Activated CD8-positive, alpha-beta T cell treated with anti-CD3 and anti-CD28 coated beads, Interleukin-2, amount 10 ng/mL, durations not matched to agents 7 days and 5 days (primary cell): ENCODE results near the gene SLC38A10. TPM values are rescaled to one million over a fixed set of nuclear protein-coding genes. Genes with fewer than 3 reads are reported as not detected.

ENCODE experiments used
- ATAC-seq: fragments of 150-1000 bp; cut with Tn5 transposase; one replicate; pipeline ENCODE4 v1.10.0; 2021; ENCODE audit warnings: moderate library complexity
- CTCF ChIA-PET: fragments of 350-600 bp; sonication (Branson Sonifier 250); formaldehyde crosslinking; loops from one replicate; lab custom pipeline; 2021; ENCODE audit warnings: antibody characterized with exemption; lab: Charles Lee
- POLR2A ChIA-PET: fragments of 350-600 bp; sonication (Branson Sonifier 250); formaldehyde crosslinking; loops from one replicate; lab custom pipeline; 2021; ENCODE audit warnings: antibody characterized with exemption; lab: Charles Lee
- DNase-seq: peaks from one replicate; pipeline ENCODE4 v3.0.0-alpha.2; 2020
- H3K27ac Mint-ChIP-seq: one replicate; pipeline ENCODE4 v1.8.0; 2021; ENCODE audit warnings: mild to moderate bottlenecking, mixed read lengths
- H3K27me3 Mint-ChIP-seq: one replicate; pipeline ENCODE4 v1.8.0; 2021; ENCODE audit warnings: low read depth, mixed read lengths
- H3K36me3 Mint-ChIP-seq: one replicate; pipeline ENCODE4 v1.8.0; 2021; ENCODE audit warnings: low read depth, mixed read lengths
- H3K4me1 Mint-ChIP-seq: one replicate; pipeline ENCODE4 v1.8.0; 2021; ENCODE audit warnings: low read depth, mixed read lengths
- H3K4me3 Mint-ChIP-seq: one replicate; pipeline ENCODE4 v1.8.0; 2021; ENCODE audit warnings: mild to moderate bottlenecking, mixed read lengths
- H3K9me3 Mint-ChIP-seq: one replicate; pipeline ENCODE4 v1.8.0; 2022; ENCODE audit warnings: mixed read lengths; ENCODE audit not compliant: insufficient read depth
- total RNA-seq, 2 experiments: library from RNA; stranded (reverse); gene quantifications; one replicate each; pipeline ENCODE4 v1.2.3, GENCODE V29; 2021

SLC38A10 gene
- total RNA-seq, 2 experiments from 2014 or later = 78.5 to 83.5 TPM

GRCh38 chr17:81277946-81278693 is 17.0 kb downstream of the SLC38A10 start:
- DNase-seq (no peak), ATAC-seq (no peak)
- no peaks in the 10 kb centered on the region for H3K4me1 Mint-ChIP-seq
- no peak overlapping the region for H3K4me3 Mint-ChIP-seq
- H3K27ac Mint-ChIP-seq = no peak overlapping the region
- no peaks in the 10 kb centered on the region for H3K9me3 Mint-ChIP-seq
- no peaks in the 10 kb centered on the region for H3K27me3 Mint-ChIP-seq
- H3K36me3 Mint-ChIP-seq = peaks cover 41% of the 10 kb centered on the region
- POLR2A ChIA-PET = interaction anchor here (1.2 kb wide), 1 partner anchor 18 kb away, joined by 3 read pairs; no protein-coding TSS in a partner anchor
- CTCF ChIA-PET = no interaction called here

- CTCF ChIA-PET = no interaction called here
- Mint-ChIP-seq H3K36me3 (peaks cover 46% of the 10 kb centered on the region), H3K27me3 (no peaks in the 10 kb centered on the region), H3K4me1 (peaks cover 5% of the 10 kb centered on the region), H3K27ac (no peak overlapping the region), H3K4me3 (no peak overlapping the region), H3K9me3 (no peaks in the 10 kb centered on the region)
- POLR2A ChIA-PET = interaction anchor here (0.6 kb wide), 1 partner anchor 784 kb away, joined by 3 read pairs; no protein-coding TSS in a partner anchor
- ATAC-seq = no peak
- no peak for DNase-seq
Observed at GRCh38 chr17:81277421-81277820, 17.7 kb downstream of the SLC38A10 start.

DNA sequence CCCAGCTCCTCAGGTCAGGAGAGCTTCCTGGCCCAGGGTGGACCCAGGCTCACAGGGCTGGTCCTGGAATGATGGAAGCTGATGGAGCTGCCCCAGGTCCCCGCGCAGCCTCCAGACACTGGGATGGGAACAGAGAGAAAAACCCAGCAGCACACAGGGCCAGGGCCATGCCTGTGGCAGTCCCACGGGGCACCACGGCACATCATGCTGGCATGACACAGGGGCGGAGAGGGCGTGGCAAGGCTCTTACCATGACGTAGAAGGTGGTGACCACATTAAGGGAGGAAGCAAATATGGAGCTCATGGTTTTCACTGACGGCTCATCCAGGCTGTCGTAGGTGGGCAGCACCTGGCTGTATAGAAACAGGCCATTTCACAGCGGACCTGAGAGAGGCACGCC is 18.3 kb downstream of the SLC38A10 start:
- POLR2A ChIA-PET = interaction anchor here (0.6 kb wide), 1 partner anchor 784 kb away, joined by 3 read pairs; no protein-coding TSS in a partner anchor
- no peaks in the 10 kb centered on the region for H3K9me3 Mint-ChIP-seq
- H3K36me3 Mint-ChIP-seq = peaks cover 47% of the 10 kb centered on the region
- DNase-seq (no peak), ATAC-seq (no peak)
- H3K4me3 Mint-ChIP-seq = no peak overlapping the region
- H3K27ac Mint-ChIP-seq = no peak overlapping the region
- CTCF ChIA-PET = no interaction called here
- H3K27me3 Mint-ChIP-seq = no peaks in the 10 kb centered on the region
- H3K4me1 Mint-ChIP-seq = peaks cover 5% of the 10 kb centered on the region

DNA sequence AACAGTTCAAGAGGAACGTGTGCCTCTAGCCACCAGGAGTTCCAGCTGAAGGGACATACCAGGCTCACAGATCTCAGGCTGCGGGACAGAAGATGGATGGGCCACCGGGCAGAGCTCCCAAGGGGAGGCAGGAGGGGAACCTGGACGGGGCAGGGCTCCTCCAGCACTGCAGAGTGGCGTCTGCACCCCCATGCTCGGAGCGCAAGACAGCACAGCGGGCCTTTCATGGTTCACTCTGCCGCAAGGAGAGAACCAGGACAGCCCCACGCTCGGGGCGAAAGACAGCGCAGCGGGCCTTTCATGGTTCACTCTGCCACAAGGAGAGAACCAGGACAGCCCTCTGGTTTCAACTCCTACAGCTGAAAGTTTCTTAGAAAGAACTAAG is 20.6 kb downstream of the SLC38A10 start:
- DNase-seq (no peak), ATAC-seq (no peak)
- CTCF ChIA-PET = no interaction called here
- H3K4me3 Mint-ChIP-seq = no peak overlapping the region
- H3K9me3 Mint-ChIP-seq = no peaks in the 10 kb centered on the region
- peaks cover 46% of the 10 kb centered on the region for H3K36me3 Mint-ChIP-seq
- H3K27ac Mint-ChIP-seq = no peak overlapping the region
- peaks cover 5% of the 10 kb centered on the region for H3K4me1 Mint-ChIP-seq
- H3K27me3 Mint-ChIP-seq = no peaks in the 10 kb centered on the region
- POLR2A ChIA-PET = no interaction called here

DNA sequence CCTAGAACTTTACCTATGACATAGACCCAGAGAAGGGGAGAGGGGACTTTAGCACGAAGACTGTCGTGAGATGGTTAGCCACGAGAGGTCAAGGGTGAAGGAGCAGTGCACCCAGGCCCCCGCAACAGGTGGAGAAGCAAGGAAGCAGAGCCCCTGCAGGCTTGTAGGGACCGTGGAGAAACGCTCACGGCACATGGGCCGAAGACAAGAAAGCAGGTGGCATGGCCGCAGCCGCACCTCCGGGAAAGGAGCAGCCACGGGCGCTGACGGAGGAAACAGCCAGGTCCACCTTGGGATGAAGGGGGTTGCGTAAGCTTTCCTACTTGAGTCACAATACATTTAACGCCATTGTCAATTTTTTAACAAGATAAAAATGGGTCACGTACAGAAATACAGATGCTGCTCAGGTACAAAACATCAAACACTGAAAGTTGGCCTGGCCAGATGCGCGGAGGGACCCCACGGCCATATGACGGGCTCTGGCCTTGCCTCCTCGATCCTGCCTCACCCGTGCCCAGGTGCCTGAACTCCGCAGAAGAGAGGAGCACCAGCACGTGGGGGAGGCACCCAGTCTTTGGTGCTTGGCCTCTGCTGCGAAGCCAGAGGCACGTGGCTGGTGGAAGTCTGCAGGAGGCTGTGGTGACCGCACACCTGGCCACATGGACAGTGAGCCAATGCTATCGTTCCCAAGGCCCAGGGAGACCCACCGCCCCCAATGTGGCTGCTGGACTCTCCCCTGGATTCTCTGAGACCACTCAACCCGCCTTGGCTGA is 21.2 kb downstream of the SLC38A10 start:
- no peak overlapping the region for H3K4me3 Mint-ChIP-seq
- CTCF ChIA-PET = no interaction called here
- H3K27me3 Mint-ChIP-seq = no peaks in the 10 kb centered on the region
- peaks cover 44% of the 10 kb centered on the region for H3K36me3 Mint-ChIP-seq
- no peaks in the 10 kb centered on the region for H3K9me3 Mint-ChIP-seq
- POLR2A ChIA-PET = no interaction called here
- no peak for DNase-seq
- H3K27ac Mint-ChIP-seq = peak overlapping the region; percentile 34
- peaks cover 5% of the 10 kb centered on the region for H3K4me1 Mint-ChIP-seq
- no peak for ATAC-seq

DNA sequence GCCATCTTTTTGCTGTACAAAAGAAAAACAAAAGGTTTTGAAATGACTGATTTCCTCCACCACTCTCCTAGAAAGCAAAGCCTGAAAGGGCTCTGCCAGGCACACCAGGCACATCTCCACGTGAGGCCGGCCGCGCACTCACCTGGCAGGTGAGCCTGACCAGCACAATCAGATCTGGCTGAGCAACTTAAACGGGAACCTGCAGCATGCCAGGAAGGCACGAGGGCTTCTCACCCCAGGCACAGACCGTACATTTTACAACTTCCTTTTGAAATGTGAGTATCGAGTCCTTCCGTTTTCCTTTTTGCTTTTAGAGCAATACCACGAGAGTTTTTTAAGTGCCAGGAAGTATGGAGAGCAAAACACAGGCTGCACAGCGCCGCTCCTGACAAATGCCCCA is 22.5 kb downstream of the SLC38A10 start:
- CTCF ChIA-PET = no interaction called here
- Mint-ChIP-seq H3K27ac (peak overlapping the region; percentile 79), H3K36me3 (peaks cover 50% of the 10 kb centered on the region), H3K4me3 (no peak overlapping the region), H3K27me3 (no peaks in the 10 kb centered on the region), H3K4me1 (peaks cover 5% of the 10 kb centered on the region), H3K9me3 (no peaks in the 10 kb centered on the region)
- POLR2A ChIA-PET = no interaction called here
- ATAC-seq = no peak
- no peak for DNase-seq

DNA sequence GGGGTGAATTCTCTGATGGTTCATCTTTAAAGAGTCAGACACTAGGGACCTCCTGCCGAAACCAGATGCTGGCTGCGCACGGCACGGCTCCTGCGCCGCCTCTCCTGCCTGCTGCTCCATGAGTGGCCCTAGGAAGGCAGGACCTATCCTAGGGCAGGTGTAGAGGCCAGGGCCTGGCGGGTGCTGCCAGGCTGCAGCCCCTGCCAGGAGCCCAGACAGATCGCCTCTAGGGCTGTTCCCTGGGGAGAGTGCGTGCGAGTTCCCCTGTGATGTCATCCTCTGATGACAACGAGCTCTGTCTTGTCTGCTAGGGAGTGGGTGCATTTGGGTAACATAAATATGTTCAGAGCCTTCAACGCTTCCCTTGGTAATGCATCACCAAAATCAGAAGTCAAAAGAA is 23.9 kb downstream of the SLC38A10 start:
- Mint-ChIP-seq H3K27me3 (no peaks in the 10 kb centered on the region), H3K4me3 (no peak overlapping the region), H3K27ac (no peak overlapping the region), H3K9me3 (no peaks in the 10 kb centered on the region), H3K36me3 (peaks cover 44% of the 10 kb centered on the region), H3K4me1 (peaks cover 5% of the 10 kb centered on the region)
- ATAC-seq (no peak), DNase-seq (no peak)
- POLR2A ChIA-PET = no interaction called here
- CTCF ChIA-PET = no interaction called here

DNA sequence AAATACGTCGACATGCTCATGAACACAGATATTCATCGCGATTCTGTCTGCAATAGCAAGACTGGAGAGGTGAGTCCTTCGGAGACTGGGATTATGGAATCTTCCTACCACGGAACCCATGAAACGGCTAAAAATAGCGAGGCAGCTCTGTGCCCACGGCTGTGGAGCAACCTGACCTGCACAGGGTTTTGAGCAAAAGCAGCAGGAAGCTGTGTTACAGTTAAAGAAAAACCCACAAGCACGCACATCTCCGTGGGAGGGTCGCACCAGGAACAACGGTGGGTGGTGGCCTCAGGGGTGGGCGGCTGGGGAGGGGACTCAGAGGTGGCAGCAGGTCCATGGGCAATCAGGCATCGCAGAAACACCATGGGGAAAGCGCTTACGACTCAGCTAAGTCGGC is 24.8 kb downstream of the SLC38A10 start:
- H3K27ac Mint-ChIP-seq = no peak overlapping the region
- no peak for ATAC-seq
- peaks cover 46% of the 10 kb centered on the region for H3K36me3 Mint-ChIP-seq
- H3K27me3 Mint-ChIP-seq = no peaks in the 10 kb centered on the region
- peaks cover 5% of the 10 kb centered on the region for H3K4me1 Mint-ChIP-seq
- H3K9me3 Mint-ChIP-seq = no peaks in the 10 kb centered on the region
- ChIA-PET CTCF (no interaction called here), POLR2A (no interaction called here)
- no peak overlapping the region for H3K4me3 Mint-ChIP-seq
- DNase-seq = no peak

- no peak overlapping the region for H3K27ac Mint-ChIP-seq
- peaks cover 36% of the 10 kb centered on the region for H3K36me3 Mint-ChIP-seq
- no peak for DNase-seq
- ChIA-PET CTCF (no interaction called here), POLR2A (no interaction called here)
- H3K27me3 Mint-ChIP-seq = no peaks in the 10 kb centered on the region
- H3K9me3 Mint-ChIP-seq = no peaks in the 10 kb centered on the region
- peaks cover 1% of the 10 kb centered on the region for H3K4me1 Mint-ChIP-seq
- no peak for ATAC-seq
- H3K4me3 Mint-ChIP-seq = no peak overlapping the region
Observed at GRCh38 chr17:81267390-81268067, 27.6 kb downstream of the SLC38A10 start.

DNA sequence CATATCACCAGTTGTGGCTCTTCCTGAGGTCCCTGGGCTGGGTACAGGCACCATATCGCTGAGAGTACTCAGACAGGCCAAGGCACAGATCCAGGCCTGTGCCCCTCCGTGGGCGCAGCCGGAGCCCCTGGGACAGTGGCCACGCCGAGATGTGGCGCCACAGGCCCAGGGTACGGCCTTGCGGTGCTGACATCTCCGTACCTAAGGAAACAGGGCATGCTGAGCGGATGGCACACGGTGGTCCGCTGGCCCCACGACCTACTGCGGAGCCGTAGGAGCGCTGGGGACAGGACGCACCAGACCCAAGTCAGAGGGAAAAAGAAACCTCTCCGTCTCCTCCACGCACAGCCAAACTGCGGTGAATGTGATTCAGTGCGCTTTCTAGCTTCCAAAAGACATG is 29.5 kb downstream of the SLC38A10 start:
- H3K36me3 Mint-ChIP-seq = peaks cover 30% of the 10 kb centered on the region
- H3K4me3 Mint-ChIP-seq = no peak overlapping the region
- POLR2A ChIA-PET = interaction anchor here (1.0 kb wide), 1 partner anchor 19 kb away, joined by 3 read pairs; no protein-coding TSS in a partner anchor
- DNase-seq = no peak
- no peak for ATAC-seq
- CTCF ChIA-PET = no interaction called here
- H3K4me1 Mint-ChIP-seq = no peaks in the 10 kb centered on the region
- no peaks in the 10 kb centered on the region for H3K9me3 Mint-ChIP-seq
- no peaks in the 10 kb centered on the region for H3K27me3 Mint-ChIP-seq
- H3K27ac Mint-ChIP-seq = no peak overlapping the region

GRCh38 chr17:81264640-81265039 is 30.5 kb downstream of the SLC38A10 start:
- no peaks in the 10 kb centered on the region for H3K27me3 Mint-ChIP-seq
- DNase-seq = no peak
- ChIA-PET POLR2A (no interaction called here), CTCF (no interaction called here)
- no peak for ATAC-seq
- H3K4me3 Mint-ChIP-seq = no peak overlapping the region
- peaks cover 28% of the 10 kb centered on the region for H3K36me3 Mint-ChIP-seq
- H3K9me3 Mint-ChIP-seq = no peaks in the 10 kb centered on the region
- H3K27ac Mint-ChIP-seq = no peak overlapping the region
- no peaks in the 10 kb centered on the region for H3K4me1 Mint-ChIP-seq
